RWPE2 (cell line): Measurements from ENCODE around the gene CLIC4.
A peak's percentile ranks its signal among the peaks of the same experiment; 100 is the strongest.

ENCODE experiments used
- ATAC-seq: fragments of 200-7000 bp; cut with Tn5 transposase; 3 replicates; pipeline ENCODE4 v1.9.1; 2021; ENCODE audit warnings: low read depth
- DNase-seq: peaks from one replicate; pipeline ENCODE4 v3.0.0-alpha.2; 2020; ENCODE audit warnings: low spot score
- H3K27ac ChIP-seq: fragments of 450-650 bp; 2 replicates; pipeline ENCODE4 v1.5.1; 2017; ENCODE audit warnings: mild to moderate bottlenecking; ENCODE audit not compliant: poor library complexity, severe bottlenecking
- H3K27me3 ChIP-seq: fragments of 250-450 bp; sonication (Bioruptor Pico); 2 replicates; pipeline ENCODE4 v1.5.1; 2021; ENCODE audit warnings: mild to moderate bottlenecking, moderate library complexity; ENCODE audit not compliant: insufficient read depth, poor library complexity, severe bottlenecking
- H3K36me3 ChIP-seq: fragments of 250-450 bp; sonication (Bioruptor Pico); 2 replicates; pipeline ENCODE4 v1.5.1; 2020; ENCODE audit warnings: low read depth, mild to moderate bottlenecking, moderate library complexity
- H3K4me1 ChIP-seq: fragments of 250-450 bp; sonication (Bioruptor Pico); 2 replicates; pipeline ENCODE4 v1.5.1; 2021; ENCODE audit warnings: mild to moderate bottlenecking, moderate library complexity; ENCODE audit not compliant: insufficient read depth, poor library complexity, severe bottlenecking
- H3K4me3 ChIP-seq: fragments of 250-450 bp; sonication (Bioruptor Pico); 2 replicates; pipeline ENCODE4 v1.5.1; 2021; ENCODE audit warnings: mild to moderate bottlenecking, moderate library complexity; ENCODE audit not compliant: severe bottlenecking
- H3K9me3 ChIP-seq: fragments of 250-450 bp; sonication (Bioruptor Pico); 2 replicates; pipeline ENCODE4 v1.5.1; 2021; ENCODE audit warnings: mild to moderate bottlenecking, moderate library complexity; ENCODE audit not compliant: severe bottlenecking
- TF ChIP-seq, protein P1 (sequence below): fragments of 450-650 bp; IDR thresholded peaks from one replicate; pipeline ENCODE4 v1.5.1; 2017; ENCODE audit warnings: mild to moderate bottlenecking, moderate library complexity; ENCODE audit not compliant: poor library complexity, severe bottlenecking

CLIC4 gene

DNA sequence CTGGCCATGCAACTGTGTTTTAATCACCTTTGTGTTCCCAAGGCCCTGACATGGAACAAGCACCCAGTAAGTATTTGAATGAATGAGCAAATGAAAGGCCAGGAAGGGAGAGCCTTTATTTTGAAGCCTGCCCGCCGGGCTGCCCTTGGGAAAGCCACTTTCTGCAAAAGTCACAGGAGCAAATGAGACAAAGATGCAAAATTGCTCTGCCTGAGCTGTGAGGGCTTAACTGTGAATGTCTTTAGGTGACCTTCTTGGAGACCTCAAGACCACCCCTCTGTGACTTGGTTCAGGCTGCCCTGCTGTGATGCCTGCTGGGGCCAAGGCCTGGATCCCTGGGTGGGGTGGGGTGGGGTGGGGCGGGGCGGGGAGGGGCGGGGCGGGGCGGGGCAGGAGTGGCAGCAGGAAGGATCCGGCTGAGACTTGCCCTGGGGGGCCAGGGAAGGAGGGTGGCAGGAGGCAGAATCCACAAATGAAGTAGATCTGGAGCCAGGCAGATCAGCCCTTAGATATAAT, 130.8 kb downstream of the CLIC4 start:
- H3K4me3 ChIP-seq, result no peak overlapping the region
- no peaks in the 10 kb centered on the region for H3K27me3 ChIP-seq
- DNase-seq (peak; percentile 15), ATAC-seq (no peak)
- H3K36me3 ChIP-seq, result no peaks in the 10 kb centered on the region
- TF ChIP-seq, protein P1, sequence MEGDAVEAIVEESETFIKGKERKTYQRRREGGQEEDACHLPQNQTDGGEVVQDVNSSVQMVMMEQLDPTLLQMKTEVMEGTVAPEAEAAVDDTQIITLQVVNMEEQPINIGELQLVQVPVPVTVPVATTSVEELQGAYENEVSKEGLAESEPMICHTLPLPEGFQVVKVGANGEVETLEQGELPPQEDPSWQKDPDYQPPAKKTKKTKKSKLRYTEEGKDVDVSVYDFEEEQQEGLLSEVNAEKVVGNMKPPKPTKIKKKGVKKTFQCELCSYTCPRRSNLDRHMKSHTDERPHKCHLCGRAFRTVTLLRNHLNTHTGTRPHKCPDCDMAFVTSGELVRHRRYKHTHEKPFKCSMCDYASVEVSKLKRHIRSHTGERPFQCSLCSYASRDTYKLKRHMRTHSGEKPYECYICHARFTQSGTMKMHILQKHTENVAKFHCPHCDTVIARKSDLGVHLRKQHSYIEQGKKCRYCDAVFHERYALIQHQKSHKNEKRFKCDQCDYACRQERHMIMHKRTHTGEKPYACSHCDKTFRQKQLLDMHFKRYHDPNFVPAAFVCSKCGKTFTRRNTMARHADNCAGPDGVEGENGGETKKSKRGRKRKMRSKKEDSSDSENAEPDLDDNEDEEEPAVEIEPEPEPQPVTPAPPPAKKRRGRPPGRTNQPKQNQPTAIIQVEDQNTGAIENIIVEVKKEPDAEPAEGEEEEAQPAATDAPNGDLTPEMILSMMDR, result no peak
- no peaks in the 10 kb centered on the region for H3K4me1 ChIP-seq
- no peaks in the 10 kb centered on the region for H3K9me3 ChIP-seq
- H3K27ac ChIP-seq, result no peak overlapping the region

- H3K4me1 ChIP-seq, result no peaks in the 10 kb centered on the region
- peaks cover 4% of the 10 kb centered on the region for H3K27me3 ChIP-seq
- H3K27ac ChIP-seq, result no peak overlapping the region
- DNase-seq (peak; percentile 1), ATAC-seq (no peak)
- no peaks in the 10 kb centered on the region for H3K36me3 ChIP-seq
- peaks cover 3% of the 10 kb centered on the region for H3K9me3 ChIP-seq
- no peak overlapping the region for H3K4me3 ChIP-seq
- TF ChIP-seq, protein P1, result no peak
Measured at GRCh38 chr1:24878045-24878444, 132.8 kb downstream of the CLIC4 start.

DNA sequence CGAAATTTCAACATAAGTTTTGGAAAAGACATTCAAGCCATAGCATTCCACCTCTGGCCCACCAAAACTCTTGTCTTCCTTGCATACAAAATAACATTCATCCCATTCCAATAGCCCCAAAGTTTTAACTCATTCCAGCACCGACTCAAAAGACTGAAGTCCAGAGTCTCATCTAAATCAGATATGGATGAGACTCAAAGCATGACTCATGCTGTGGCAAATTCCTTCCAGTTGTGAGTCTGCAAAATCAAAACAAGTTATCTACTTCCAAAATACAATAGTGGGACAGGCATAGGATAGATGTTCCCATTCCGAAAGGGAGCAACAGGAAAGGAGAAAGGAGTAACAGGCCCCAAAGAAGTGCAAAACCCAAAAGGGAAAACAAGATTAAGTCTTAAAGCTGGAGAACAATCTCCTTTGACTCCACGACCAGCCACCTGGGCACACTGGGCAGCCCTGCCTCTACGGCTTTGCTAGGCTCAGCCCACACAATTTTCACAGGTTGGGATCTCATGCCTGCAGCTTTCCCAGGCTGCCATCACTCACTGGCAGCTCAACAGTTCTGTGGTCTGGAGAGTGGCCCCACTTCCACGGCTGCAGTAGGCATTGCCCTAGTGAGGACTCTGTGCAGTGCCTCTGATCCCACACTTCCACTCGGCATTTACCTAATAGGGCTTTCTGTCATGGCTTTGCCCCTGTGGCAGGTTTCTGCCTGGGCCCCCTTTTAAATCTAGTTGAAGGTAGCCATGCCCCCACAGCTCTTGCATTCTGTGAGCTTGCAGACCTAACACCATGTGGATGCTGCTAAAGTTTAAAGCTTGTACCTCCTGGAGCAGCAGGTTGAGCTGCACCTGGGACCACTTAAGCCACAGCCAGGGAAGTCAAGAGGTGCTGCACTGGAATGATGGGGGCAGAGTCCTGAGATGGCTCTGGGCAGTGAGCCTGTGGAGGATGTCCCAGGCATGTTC, 133.8 kb downstream of the CLIC4 start:
- Histone ChIP-seq H3K27ac (no peak overlapping the region), H3K4me3 (no peak overlapping the region), H3K27me3 (peaks cover 8% of the 10 kb centered on the region), H3K4me1 (no peaks in the 10 kb centered on the region), H3K36me3 (no peaks in the 10 kb centered on the region), H3K9me3 (peaks cover 6% of the 10 kb centered on the region)
- ATAC-seq (no peak), DNase-seq (peak; percentile 19)
- TF ChIP-seq, protein P1, result no peak

DNA sequence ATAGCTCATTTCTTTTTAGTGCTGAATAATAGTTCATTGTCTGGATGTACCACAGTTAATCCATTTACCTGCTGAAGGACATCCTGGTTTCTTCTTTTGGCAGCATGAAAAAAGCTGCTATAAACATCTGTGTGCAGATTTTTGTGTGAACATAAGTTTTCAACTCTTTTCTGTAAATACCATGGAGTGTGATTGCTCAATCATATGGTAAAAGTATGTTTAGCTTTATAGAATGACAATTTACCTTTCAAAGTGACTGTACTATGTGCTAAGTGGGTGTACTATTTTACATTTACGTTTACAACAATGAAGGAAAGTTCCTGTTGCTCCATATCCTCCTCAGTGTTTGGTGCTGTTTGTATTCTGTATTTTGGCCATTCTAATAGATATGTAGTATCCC, 135.8 kb downstream of the CLIC4 start:
- no peak for ATAC-seq
- Histone ChIP-seq H3K36me3 (no peaks in the 10 kb centered on the region), H3K27ac (no peak overlapping the region), H3K27me3 (peaks cover 8% of the 10 kb centered on the region), H3K9me3 (peaks cover 6% of the 10 kb centered on the region), H3K4me1 (no peaks in the 10 kb centered on the region), H3K4me3 (no peak overlapping the region)
- DNase-seq, result no peak
- TF ChIP-seq, protein P1, result no peak

GRCh38 chr1:24884751-24885150, 139.5 kb downstream of the CLIC4 start:
- no peak overlapping the region for H3K27ac ChIP-seq
- H3K36me3 ChIP-seq, result no peaks in the 10 kb centered on the region
- ATAC-seq (no peak), DNase-seq (no peak)
- peaks cover 6% of the 10 kb centered on the region for H3K9me3 ChIP-seq
- no peak overlapping the region for H3K4me3 ChIP-seq
- TF ChIP-seq, protein P1, result no peak
- H3K4me1 ChIP-seq, result no peaks in the 10 kb centered on the region
- peaks cover 8% of the 10 kb centered on the region for H3K27me3 ChIP-seq
